Measurements from ENCODE around the gene MBOAT7. TPM values are rescaled to one million over a fixed set of nuclear protein-coding genes. Genes with fewer than 3 reads are reported as not detected.

Gene MBOAT7
- total and polyA plus RNA-seq, 2 of the 8 experiments (the other 6 are each of a cell fraction or from before 2014, with no cell fraction given): 85.5 to 90.9 TPM

Other genes with a start within 250 kb of the MBOAT7 start
- gene CACNG8, start 226.6 kb downstream of the MBOAT7 start, total RNA-seq (2021; fragmentation: NEBNext Ultra II Directional; extraction: Animal tissue kit (Norgen Biotek cat#: 25700)): 4.5 and 5.7 TPM in 2 replicates
- 0.41 and 0.93 TPM in 2 replicates for gene CACNG8, start 226.6 kb downstream of the MBOAT7 start, polyA plus RNA-seq (2011; rRNA removed)
- 1.2 and 1.4 TPM in 2 replicates for gene CACNG6, start 197.9 kb downstream of the MBOAT7 start, total RNA-seq (2021; fragmentation: NEBNext Ultra II Directional; extraction: Animal tissue kit (Norgen Biotek cat#: 25700))
- 1.6 and 2.9 TPM in 2 replicates for gene CACNG6, start 197.9 kb downstream of the MBOAT7 start, polyA plus RNA-seq (2011; rRNA removed)
- gene VSTM1, start 125.7 kb downstream of the MBOAT7 start, total RNA-seq (2021; fragmentation: NEBNext Ultra II Directional; extraction: Animal tissue kit (Norgen Biotek cat#: 25700)): 0.65 TPM in 1 of 2 replicates, not detected in the other
- gene VSTM1, start 125.7 kb downstream of the MBOAT7 start, polyA plus RNA-seq (2011; rRNA removed): 0.12 and 0.17 TPM in 2 replicates
- not detected in 2 replicates for gene TARM1, start 108.2 kb downstream of the MBOAT7 start, total RNA-seq (2021; fragmentation: NEBNext Ultra II Directional; extraction: Animal tissue kit (Norgen Biotek cat#: 25700))
- gene TARM1, start 108.2 kb downstream of the MBOAT7 start, polyA plus RNA-seq (2011; rRNA removed): not detected in 2 replicates
- gene OSCAR, start 88.8 kb downstream of the MBOAT7 start, total RNA-seq (2021; fragmentation: NEBNext Ultra II Directional; extraction: Animal tissue kit (Norgen Biotek cat#: 25700)): 0.90 and 1.1 TPM in 2 replicates
- gene OSCAR, start 88.8 kb downstream of the MBOAT7 start, polyA plus RNA-seq (2011; rRNA removed): 1.1 and 2.2 TPM in 2 replicates
- 175 and 177 TPM in 2 replicates for gene NDUFA3, start 86.7 kb downstream of the MBOAT7 start, total RNA-seq (2021; fragmentation: NEBNext Ultra II Directional; extraction: Animal tissue kit (Norgen Biotek cat#: 25700))
- 208 and 294 TPM in 2 replicates for gene NDUFA3, start 86.7 kb downstream of the MBOAT7 start, polyA plus RNA-seq (2011; rRNA removed)
- 17.7 TPM in 2 replicates for gene TFPT, start 73.9 kb downstream of the MBOAT7 start, total RNA-seq (2021; fragmentation: NEBNext Ultra II Directional; extraction: Animal tissue kit (Norgen Biotek cat#: 25700))
- 10.4 and 17.3 TPM in 2 replicates for gene TFPT, start 73.9 kb downstream of the MBOAT7 start, polyA plus RNA-seq (2011; rRNA removed)
- 89.5 and 97.4 TPM in 2 replicates for gene PRPF31, start 73.8 kb downstream of the MBOAT7 start, total RNA-seq (2021; fragmentation: NEBNext Ultra II Directional; extraction: Animal tissue kit (Norgen Biotek cat#: 25700))
- 51.1 and 67.1 TPM in 2 replicates for gene PRPF31, start 73.8 kb downstream of the MBOAT7 start, polyA plus RNA-seq (2011; rRNA removed)
- gene CNOT3, start 51.8 kb downstream of the MBOAT7 start, total RNA-seq (2021; fragmentation: NEBNext Ultra II Directional; extraction: Animal tissue kit (Norgen Biotek cat#: 25700)): 82.9 and 86.4 TPM in 2 replicates
- 21.2 and 44.0 TPM in 2 replicates for gene CNOT3, start 51.8 kb downstream of the MBOAT7 start, polyA plus RNA-seq (2011; rRNA removed)
- 4.4 and 4.6 TPM in 2 replicates for gene LENG1, start 29.9 kb downstream of the MBOAT7 start, total RNA-seq (2021; fragmentation: NEBNext Ultra II Directional; extraction: Animal tissue kit (Norgen Biotek cat#: 25700))
- 1.2 and 1.5 TPM in 2 replicates for gene LENG1, start 29.9 kb downstream of the MBOAT7 start, polyA plus RNA-seq (2011; rRNA removed)
- 5.5 and 6.8 TPM in 2 replicates for gene TMC4, start 16.4 kb downstream of the MBOAT7 start, total RNA-seq (2021; fragmentation: NEBNext Ultra II Directional; extraction: Animal tissue kit (Norgen Biotek cat#: 25700))
- gene TMC4, start 16.4 kb downstream of the MBOAT7 start, polyA plus RNA-seq (2011; rRNA removed): 6.3 and 12.8 TPM in 2 replicates
- gene TSEN34, start 1.7 kb upstream of the MBOAT7 start, total RNA-seq (2021; fragmentation: NEBNext Ultra II Directional; extraction: Animal tissue kit (Norgen Biotek cat#: 25700)): 22.5 and 24.2 TPM in 2 replicates
- gene TSEN34, start 1.7 kb upstream of the MBOAT7 start, polyA plus RNA-seq (2011; rRNA removed): 52.3 and 55.4 TPM in 2 replicates
- gene RPS9, start 11.3 kb upstream of the MBOAT7 start, total RNA-seq (2021; fragmentation: NEBNext Ultra II Directional; extraction: Animal tissue kit (Norgen Biotek cat#: 25700)): 1,609 and 1,661 TPM in 2 replicates
- 4,172 and 4,900 TPM in 2 replicates for gene RPS9, start 11.3 kb upstream of the MBOAT7 start, polyA plus RNA-seq (2011; rRNA removed)
- not detected in 2 replicates for gene LILRB3, start 33.4 kb upstream of the MBOAT7 start, total RNA-seq (2021; fragmentation: NEBNext Ultra II Directional; extraction: Animal tissue kit (Norgen Biotek cat#: 25700))
- gene LILRB3, start 33.4 kb upstream of the MBOAT7 start, polyA plus RNA-seq (2011; rRNA removed): not detected in 2 replicates
- not detected in 2 replicates for gene LILRA6, start 53.2 kb upstream of the MBOAT7 start, total RNA-seq (2021; fragmentation: NEBNext Ultra II Directional; extraction: Animal tissue kit (Norgen Biotek cat#: 25700))
- not detected in 2 replicates for gene LILRA6, start 53.2 kb upstream of the MBOAT7 start, polyA plus RNA-seq (2011; rRNA removed)
- gene LILRB5, start 67.7 kb upstream of the MBOAT7 start, total RNA-seq (2021; fragmentation: NEBNext Ultra II Directional; extraction: Animal tissue kit (Norgen Biotek cat#: 25700)): not detected in 2 replicates
- gene LILRB5, start 67.7 kb upstream of the MBOAT7 start, polyA plus RNA-seq (2011; rRNA removed): 0.05 and 0.06 TPM in 2 replicates
- gene LILRB2, start 91.5 kb upstream of the MBOAT7 start, total RNA-seq (2021; fragmentation: NEBNext Ultra II Directional; extraction: Animal tissue kit (Norgen Biotek cat#: 25700)): not detected in 2 replicates
- gene LILRB2, start 91.5 kb upstream of the MBOAT7 start, polyA plus RNA-seq (2011; rRNA removed): not detected in 2 replicates
- not detected in 2 replicates for gene LILRA5, start 123.6 kb upstream of the MBOAT7 start, total RNA-seq (2021; fragmentation: NEBNext Ultra II Directional; extraction: Animal tissue kit (Norgen Biotek cat#: 25700))
- gene LILRA5, start 123.6 kb upstream of the MBOAT7 start, polyA plus RNA-seq (2011; rRNA removed): not detected in 2 replicates
- not detected in 2 replicates for gene LILRA4, start 149.6 kb upstream of the MBOAT7 start, total RNA-seq (2021; fragmentation: NEBNext Ultra II Directional; extraction: Animal tissue kit (Norgen Biotek cat#: 25700))
- gene LILRA4, start 149.6 kb upstream of the MBOAT7 start, polyA plus RNA-seq (2011; rRNA removed): not detected in 2 replicates
- gene LAIR1, start 175.4 kb upstream of the MBOAT7 start, total RNA-seq (2021; fragmentation: NEBNext Ultra II Directional; extraction: Animal tissue kit (Norgen Biotek cat#: 25700)): not detected in 2 replicates
- gene LAIR1, start 175.4 kb upstream of the MBOAT7 start, polyA plus RNA-seq (2011; rRNA removed): 0.13 and 0.18 TPM in 2 replicates
- gene TTYH1, start 225.9 kb upstream of the MBOAT7 start, total RNA-seq (2021; fragmentation: NEBNext Ultra II Directional; extraction: Animal tissue kit (Norgen Biotek cat#: 25700)): 24.3 and 26.7 TPM in 2 replicates
- gene TTYH1, start 225.9 kb upstream of the MBOAT7 start, polyA plus RNA-seq (2011; rRNA removed): 46.5 and 92.1 TPM in 2 replicates